NCI-H2227 (cell line): ENCODE results near the gene TOMM34.

Experiments
- DNase-seq: peaks from one replicate; lab custom pipeline; 2025; ENCODE audit not compliant: unreplicated experiment; lab: John Stamatoyannopoulos, UW

The TOMM34 gene

GRCh38 chr20:44897133-44897532, 63.1 kb downstream of the TOMM34 start:
- no peak for DNase-seq

GRCh38 chr20:44896583-44896982, 63.6 kb downstream of the TOMM34 start:
- DNase-seq, result no peak

DNA sequence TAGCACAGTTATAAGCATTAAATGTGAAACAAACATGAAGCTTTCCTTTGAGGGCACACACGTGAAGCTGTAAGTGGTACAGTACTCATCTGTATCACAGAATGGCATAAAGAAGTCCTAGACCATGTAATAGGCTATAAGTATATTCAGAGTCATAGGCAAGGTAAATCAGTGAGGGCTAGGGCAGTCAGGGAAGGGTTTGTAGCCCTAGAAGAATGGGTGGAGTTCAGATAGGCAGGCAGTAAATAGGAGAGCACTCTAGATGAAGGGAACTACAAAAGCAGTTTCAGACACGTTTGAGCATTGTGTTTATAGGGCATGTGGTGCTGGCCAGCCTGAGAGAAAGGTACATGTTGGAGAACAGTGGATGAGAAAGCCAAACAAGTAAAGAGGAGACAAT, 65.2 kb downstream of the TOMM34 start:
- DNase-seq, result no peak
